HG02763 (cell line): ENCODE measurements around the gene KLF9.
"Not testable (repeated sequence)": the region's sequence is repeated elsewhere in the genome, so short reads cannot be mapped to it uniquely, and the experiment has no call there.

ENCODE experiments used
- ATAC-seq: cut with Tn5 transposase; IDR thresholded peaks from one replicate; pipeline ENCODE4 v1.9.1; 2021; ENCODE audit warnings: mild to moderate bottlenecking, moderate library complexity; ENCODE audit not compliant: unreplicated experiment

The KLF9 gene

DNA sequence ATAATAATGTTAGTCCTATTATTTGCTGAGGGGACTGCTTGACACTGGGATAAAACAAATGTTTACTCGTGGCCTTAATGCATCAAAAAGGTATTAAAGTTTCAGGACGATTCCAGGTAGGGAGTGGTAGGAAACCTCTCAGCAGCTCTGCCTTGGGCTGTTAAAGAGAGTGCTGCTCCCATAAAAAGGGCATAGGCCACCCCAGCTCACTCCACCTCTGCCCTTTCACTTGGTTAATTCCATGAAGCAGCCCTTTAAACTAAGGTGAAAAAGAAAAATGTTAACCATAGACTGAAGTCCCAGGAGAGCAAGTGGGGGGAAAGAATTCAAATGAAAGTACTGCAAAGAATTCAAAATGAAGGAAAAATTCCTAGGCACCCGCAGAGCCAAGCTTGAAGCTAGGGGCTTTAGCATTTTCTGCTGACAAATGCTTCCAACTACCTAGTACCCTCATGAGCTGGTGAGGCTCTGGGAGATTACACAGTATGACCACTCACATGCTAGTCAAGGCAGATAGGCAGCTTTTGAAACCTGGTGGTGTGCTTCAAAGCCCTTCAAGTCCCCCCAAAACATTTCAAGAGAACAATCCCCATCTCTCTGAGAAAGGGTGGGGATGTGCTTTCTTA is 8.5 kb downstream of the KLF9 start:
- peak; percentile 11 for ATAC-seq

DNA sequence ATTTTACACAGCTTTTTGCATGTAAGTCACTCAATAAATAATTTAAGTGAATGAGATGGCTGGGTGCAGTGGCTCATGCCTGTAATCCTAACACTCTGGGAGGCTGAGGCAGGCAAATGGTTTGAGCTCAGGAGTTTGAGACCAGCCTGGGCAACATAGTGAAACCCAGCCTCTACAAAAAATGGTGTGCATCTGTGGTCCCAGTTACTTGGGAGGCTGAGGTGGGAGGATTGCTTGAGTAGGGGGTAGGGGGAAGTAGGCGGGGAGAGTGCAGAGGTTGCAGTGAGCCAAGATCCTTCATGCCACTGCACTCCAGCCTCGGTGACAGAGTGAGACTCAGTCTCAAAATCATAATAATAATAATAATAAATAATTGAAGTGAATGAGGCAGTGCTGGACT is 10.2 kb downstream of the KLF9 start:
- no peak for ATAC-seq

DNA sequence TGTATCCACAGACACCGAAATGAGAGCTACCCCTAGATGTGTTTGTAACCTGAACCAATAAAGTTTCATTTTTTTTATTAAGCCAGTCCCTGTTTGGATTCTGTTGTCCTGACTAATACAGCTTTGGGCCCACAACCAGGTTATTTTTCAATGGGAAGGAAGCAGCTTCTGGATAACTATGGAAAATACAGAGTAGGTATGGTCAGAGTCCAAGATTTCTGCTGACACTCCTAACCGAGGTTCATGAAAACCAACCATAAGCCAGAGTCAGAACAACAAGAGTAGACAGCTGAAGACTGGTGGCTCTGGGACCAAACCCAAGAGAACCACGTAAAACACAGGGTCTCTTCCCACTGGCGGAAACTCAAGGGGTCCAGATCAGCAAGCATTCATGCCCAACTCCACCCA is 10.8 kb downstream of the KLF9 start:
- ATAC-seq, result no peak

DNA sequence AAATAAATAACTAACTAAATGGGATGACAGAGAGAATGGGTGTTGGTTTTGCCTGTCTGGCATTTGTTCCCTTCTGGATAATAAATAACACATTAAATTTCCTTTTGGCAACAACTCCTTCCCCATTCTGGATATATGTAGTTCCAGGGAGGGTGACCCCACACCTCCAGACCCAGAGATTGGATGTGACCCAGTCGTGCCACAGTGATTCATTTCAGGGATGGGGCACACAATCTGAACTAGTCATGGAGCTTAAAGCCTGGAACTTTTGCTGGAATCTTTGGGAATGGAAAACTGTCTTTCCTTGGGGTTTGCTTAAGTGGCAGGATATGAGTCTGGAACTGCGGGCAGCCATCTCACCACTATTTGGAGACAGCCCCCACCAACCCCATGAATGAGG is 11.3 kb downstream of the KLF9 start:
- no peak for ATAC-seq

DNA sequence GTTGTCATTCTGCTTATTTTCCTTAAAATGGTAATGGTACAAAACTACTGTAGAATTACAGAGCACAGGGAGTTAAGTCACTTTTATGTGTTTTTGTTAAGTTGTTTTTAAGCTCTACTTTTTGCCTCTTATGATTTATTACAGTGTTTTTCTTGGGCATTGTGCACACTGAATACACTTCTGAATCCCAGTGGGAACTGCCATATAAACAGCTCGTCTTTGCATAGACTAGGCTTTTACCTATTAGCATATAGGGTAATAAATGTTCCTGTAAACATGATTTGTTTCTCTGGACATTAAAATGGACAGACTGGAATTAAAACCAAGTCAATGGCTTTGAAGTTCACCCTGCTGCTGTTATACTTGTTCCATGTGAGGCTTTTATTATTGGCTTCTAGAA is 12.2 kb downstream of the KLF9 start:
- ATAC-seq, result no peak

DNA sequence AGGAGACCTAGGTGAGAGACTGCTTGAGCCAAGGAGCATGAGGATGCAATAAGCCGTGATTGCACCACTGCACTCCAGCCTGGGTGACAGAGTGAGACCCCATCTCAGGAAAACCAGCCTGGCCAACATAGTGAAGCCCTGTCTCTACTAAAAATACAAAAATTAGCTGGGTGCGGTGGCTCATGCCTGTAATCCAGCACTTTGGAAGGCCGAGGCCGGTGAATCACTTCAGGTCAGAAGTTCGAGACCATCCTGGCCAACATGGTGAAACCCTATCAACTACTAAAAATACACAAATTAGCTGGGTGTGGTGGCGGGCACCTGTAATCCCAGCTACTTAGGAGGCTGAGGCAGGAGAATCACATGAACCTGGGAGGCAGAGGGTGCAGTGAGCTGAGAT is 13.2 kb downstream of the KLF9 start:
- not testable (repeated sequence) for ATAC-seq

DNA sequence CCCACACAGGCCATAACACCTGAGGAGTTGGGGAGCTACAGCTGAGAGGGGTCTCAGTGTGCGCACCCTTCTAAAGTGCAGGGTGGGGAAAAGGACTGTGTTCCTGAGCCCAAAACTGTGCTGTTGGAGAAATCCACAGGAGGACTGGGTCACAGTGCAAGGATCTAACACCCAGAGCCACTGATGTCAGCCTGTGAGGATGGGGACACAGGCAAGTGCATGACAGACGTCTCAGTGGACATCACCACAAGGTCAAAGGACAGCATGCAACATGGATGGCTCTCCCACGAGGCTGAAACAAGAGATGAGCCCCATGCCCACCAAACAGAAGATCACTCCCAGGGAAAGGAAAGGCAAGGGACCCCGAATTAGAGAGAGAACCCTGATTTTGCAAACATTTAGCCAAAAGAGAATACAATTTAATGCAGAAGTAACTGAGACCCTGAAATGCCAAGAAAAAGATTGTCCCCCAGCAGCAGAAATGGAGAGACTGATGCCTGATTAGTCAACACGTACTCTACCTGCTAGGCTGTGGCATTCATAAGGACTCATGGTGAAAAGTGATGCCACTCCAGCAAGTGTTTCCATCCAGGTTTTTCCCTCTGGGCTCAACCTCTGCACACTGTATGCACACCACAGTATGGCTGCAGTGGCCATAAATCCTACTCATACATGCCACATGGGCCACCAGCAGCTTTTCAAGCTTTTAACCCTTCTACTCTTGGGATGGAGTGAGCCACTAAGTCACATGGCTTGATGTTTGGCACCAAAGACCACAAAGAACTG is 14.2 kb downstream of the KLF9 start:
- ATAC-seq, result no peak

DNA sequence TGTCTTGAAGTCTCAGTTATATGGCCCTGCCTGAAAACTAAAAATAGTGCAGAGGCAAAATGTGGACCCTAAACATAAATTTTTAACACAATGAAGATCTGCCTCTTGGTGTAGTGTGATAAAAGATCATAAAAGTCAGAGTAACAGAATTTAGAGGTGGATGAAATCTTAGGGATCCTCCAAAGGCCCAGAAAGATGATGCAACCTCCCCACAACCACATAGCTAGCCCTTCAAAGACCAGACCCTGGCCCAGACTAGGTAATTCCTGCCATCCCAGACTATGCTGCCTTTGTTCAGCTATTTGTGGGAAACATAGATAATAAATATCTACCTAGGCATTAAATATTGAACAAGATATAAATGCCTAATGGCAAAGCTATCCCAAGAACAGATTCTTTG is 15.3 kb downstream of the KLF9 start:
- ATAC-seq, result no peak

DNA sequence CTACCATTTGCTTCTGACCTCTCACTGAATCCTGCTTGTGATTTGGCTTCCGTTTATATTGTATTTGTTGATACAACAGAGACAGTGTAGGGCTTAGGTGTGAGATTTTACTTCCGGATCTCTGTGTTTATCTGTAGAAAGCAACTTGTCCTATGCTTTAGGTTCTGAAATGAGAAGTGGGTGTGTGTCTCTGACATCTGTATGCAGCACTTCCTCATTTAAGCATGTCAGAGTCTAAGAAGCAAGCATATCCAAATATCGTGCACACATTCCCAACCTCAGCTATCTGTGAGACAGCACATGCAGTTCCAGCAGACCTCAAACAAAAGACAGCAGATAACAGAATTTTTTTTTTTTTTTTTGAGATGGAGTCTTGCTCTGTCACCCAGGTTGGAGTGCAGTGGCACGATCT is 16.3 kb downstream of the KLF9 start:
- ATAC-seq, result peak; percentile 100

DNA sequence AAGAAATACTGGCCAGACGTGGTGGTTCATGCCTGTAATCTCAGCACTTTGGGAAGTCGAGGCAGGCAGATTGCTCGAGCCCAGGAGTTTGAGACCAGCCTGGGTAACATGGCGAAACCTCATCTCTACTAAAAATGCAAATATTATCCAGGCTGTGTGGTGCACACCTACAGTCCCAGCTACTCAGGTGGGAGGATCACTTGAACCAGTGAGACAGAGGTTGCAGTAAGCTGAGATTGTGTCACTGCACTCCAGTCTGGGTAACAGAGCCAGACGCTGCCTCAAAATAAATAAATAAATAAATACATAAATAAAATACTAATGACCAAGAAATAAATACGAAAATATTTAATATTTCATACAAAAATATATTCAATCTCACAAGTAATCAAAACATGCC is 18.8 kb downstream of the KLF9 start:
- no peak for ATAC-seq

DNA sequence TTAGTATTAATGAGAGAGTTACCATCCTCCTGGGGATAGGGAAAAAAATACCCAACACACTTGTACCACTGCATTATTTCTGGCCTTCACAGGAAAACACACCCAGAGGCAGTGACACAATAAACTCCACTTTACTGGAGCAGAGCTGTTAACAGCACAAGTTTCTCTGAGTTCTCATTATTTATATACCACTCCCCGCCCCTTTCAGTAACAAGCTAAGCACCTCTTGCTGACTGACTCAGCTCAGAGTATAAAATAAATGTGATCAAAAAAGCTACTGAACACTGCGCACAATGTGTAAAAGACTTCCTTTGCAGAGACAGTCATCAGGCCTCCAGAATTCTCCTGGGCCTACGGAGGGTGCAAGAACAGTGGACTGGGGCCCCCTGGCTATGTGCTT is 21.6 kb downstream of the KLF9 start:
- no peak for ATAC-seq

DNA sequence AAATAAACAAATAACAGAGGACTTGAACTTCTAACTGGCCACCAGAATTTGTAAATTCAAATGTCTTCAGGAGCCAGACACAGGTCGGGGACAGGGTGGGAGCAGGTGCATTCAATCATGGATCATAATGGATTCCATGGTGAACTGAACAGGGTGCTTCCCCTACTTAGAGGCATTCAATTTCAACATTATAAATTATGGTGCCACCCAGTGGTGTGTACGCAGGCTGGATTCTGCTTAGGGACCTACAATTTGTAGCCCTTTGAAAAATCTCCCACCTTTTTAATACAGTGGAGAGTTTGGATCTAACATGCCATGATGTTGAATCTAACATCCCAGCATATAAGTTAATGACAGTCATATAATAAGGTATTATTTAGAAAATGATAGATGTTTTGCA is 22.3 kb downstream of the KLF9 start:
- no peak for ATAC-seq

DNA sequence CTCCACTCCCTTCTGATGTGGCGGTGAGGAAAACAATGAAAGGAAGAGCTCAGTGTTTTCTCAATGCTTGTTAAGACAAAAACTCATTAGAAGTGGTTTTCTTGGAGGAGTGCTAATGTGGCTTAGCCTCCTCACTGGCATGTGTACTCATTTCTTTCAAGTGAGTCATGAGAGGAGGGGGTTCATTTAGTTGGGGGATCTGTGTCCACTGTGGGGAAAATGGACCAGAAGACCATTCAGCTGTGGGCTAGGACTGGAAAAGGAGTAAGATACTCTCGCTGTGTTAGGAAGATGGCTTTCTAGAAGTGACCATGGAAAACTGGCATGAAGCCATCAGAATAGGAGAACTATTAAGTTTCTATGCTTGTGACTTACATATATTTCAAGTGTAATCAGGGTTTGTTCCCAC is 23.5 kb downstream of the KLF9 start:
- ATAC-seq, result no peak

DNA sequence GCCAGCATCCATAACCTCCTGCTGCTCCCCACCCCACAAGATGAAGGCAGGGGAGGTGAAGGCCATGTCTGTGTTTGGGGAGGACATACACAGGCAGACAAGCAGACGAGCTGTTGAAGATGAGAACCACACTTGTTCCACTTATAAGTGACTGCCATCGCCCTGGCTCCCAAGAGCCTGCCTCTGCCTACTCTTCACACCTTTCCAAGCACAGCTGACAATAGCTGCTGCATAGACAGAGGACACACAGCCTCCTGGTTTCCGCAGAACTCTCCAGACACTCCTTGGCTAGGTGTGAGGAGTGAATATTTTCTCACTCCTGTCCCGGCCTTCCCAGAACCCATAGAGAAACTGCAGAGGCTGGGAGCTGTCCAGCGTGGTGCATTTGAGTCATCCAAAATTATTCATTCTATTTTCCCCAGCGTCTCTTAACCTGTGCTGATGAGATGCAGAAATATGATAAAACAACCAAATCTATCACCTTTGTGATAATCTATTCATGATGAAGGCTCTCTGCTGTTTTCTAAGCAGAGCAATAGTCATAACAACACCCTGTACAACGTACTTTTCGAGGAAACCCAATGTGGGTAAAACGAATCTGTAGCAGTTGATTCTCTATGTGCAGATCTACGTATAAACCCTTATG is 24.7 kb downstream of the KLF9 start:
- no peak for ATAC-seq

DNA sequence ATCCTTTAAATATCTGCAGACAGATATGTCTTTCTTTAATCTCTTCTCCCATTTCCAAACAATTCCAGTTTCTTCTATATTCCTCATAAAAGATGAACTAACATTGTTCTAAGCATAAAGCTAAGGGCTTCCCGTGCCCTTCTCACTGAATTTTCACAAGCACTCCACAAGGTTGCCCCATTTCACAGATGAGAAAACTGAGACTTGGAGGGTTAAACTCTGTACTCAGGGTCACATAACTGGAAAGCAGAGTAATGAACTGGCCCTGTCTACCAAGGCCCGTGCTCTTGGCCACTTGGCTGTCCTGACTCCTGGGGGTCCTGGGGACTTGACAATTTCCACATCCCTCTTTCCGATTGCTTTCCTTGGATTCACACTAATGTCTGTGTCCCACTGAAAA is 25.3 kb downstream of the KLF9 start:
- ATAC-seq, result no peak

DNA sequence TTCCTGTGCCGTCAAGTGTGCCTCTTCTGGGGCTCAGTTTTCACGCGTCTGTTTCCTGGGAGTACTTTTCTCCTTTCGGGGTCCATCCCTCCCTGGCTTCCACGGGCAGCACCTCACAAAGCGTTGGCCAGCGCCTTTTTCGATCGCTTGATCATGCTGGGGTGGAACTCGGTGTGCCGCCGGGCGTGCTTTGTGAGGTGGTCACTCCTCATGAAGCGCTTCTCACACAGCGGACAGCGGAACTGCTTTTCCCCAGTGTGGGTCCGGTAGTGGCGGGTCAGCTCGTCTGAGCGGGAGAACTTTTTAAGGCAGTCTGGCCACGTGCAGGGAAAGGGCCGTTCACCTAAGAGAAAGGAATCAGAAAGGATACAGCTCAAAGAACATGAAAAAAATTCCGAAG is 26.8 kb downstream of the KLF9 start:
- no peak for ATAC-seq

DNA sequence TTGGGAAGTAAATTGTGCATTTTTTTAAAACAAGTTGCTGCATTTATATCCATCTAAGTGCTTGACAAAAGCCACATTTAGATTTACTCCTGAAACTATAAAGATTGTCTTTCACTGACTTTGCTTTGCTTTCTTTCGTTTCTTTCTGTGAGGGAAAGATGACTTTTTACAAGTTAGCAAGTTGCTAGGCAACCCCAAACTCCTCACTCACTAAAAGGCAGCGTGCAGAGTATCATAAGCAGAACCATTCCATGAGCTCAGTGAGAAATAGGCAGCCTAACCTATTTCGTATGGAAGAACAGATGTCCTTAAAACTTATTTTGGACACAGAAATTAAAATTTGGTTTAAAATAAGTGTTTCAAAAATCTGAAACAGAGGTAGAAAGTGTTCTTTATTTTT is 29.0 kb downstream of the KLF9 start:
- no peak for ATAC-seq

DNA sequence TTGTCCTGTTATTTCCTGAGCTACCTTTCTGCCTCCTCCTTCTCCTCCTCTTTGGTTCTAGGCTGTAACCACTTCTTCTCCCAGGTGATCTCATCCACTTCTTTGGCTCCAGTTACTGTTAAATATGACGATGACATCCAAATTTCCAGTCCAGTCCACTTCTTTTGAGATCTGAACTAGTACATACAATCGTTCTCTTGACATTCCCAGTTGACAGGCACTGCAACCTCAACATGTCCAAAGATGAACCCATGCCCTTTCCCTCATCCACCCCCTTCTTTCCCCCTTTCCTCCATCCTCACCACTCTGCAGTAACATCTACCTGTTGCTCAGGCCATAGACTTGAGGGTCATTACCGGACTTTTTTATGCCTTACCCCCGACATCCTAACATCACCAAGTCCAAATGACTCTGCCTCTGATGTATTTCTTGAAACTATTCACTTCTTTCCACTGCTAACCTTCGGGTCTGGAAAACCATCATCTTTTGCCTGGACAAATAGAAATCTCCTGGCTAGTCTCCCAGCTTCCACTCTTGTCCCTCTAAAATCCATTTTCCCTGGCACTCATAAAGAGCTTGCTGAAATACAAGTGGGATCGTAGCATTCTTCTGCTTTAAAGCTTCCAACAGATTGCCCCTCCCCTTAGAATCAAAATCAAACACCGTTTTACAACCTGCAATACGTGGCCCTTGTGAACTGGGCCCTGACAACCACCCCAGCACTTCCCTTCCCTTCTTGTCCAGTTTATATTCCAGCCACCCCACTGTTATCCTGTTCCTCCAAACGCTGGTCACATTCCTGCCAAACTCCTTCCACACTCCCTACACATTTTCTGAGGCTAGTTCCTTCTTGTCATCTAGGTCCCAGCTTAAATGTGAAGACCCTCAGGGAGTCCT is 31.5 kb downstream of the KLF9 start:
- ATAC-seq, result no peak

DNA sequence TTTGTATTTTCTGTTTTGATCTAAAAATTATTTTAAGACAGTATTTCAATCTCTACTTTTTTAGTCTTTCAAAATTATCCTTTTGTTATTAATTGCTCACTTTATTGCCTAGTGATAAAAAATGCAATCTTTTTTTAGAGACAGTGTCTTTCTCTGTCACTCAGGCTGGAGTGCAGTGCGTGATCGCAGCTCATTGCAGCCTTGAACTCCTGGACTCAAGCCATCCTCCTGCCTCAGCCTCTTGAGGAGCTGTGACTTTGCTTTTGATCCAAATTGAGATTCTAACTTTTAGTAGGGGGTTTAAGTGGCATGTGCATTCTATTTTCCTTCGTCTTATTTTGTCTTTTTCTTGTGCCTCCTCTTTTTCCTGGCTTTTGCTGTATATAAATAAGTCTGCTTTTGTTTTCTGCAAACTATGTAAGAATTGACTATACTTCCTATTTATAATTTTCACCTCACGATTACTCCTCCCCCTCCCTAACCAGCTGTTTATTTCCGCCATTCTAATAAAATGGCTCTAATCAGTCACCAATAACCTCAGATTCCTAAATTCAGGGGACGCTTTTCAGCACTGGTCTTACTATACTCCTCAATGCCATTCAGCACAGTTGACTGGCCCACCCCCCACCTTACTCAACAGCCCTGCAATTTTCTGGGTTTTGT is 32.3 kb downstream of the KLF9 start:
- ATAC-seq, result no peak

DNA sequence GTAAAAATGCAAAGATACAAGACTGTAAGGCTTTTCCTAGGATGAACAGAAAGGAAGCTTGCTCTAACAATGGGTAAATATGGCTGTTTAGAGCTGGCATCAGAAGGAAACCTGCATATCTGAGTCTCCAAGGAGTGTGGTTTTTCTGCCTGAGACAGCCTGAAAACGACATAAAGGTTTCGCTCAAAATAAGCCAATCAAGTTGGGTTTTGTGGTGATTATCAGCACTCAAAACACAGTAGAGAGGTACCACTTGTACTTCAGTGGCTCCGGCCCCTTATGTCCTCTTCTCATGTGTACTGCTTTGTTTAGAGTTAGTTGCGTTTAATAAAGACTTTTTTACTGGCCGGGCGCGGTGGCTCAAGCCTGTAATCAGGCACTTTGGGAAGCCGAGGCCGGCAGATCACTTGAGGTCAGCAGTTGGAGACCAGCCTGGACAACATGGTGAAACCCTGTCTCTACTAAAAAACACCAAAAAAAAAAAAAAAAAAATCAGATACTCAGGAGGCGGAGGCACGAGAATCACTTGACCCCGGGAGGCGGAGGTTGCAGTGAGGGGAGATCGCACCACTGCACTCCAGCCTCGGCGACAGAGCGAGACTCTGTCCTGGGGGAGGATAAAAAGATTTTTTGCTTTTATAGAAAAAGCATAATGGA is 39.4 kb downstream of the KLF9 start:
- no peak for ATAC-seq
